ENCODE data around the gene PRAME. TPM values are rescaled to one million over a fixed set of nuclear protein-coding genes. Genes with fewer than 3 reads are reported as not detected.
A peak's percentile ranks its signal among the peaks of the same experiment; 100 is the strongest.
"Not testable (repeated sequence)": the region's sequence is repeated elsewhere in the genome, so short reads cannot be mapped to it uniquely, and the experiment has no call there.

The PRAME gene
- total RNA-seq, 1 donor from 2014 or later = 1.2 TPM

GRCh38 chr22:22526125-22526912 lies 32.7 kb downstream of the PRAME start:
- DNase-seq (ENCODE audit: low spot score) (no peak), ATAC-seq (no peak)

GRCh38 chr22:22523494-22523893 lies 35.6 kb downstream of the PRAME start:
- DNase-seq (ENCODE audit: low spot score) = no peak
- no peak for ATAC-seq

GRCh38 chr22:22521631-22522030 lies 37.4 kb downstream of the PRAME start:
- DNase-seq (ENCODE audit: low spot score) (no peak), ATAC-seq (no peak)

GRCh38 chr22:22520667-22521602 lies 38.1 kb downstream of the PRAME start:
- no peak for DNase-seq (ENCODE audit: low spot score)
- no peak for ATAC-seq

- ATAC-seq (no peak), DNase-seq (ENCODE audit: low spot score) (no peak)
Observed at GRCh38 chr22:22520020-22520656, 38.9 kb downstream of the PRAME start, which contains the start of gene ZNF280A. TSS of gene ZNF280A (minus strand) at chr22:22520270. CDS start at chr22:22515630, 4,640 bp downstream.

GRCh38 chr22:22519591-22519990 lies 39.5 kb downstream of the PRAME start:
- DNase-seq (ENCODE audit: low spot score) (no peak), ATAC-seq (no peak)

- ATAC-seq = no peak
Observed at GRCh38 chr22:22516992-22517391, 42.1 kb downstream of the PRAME start.

GRCh38 chr22:22515890-22516289 lies 43.2 kb downstream of the PRAME start:
- no peak for ATAC-seq
- no peak for DNase-seq (ENCODE audit: low spot score)

More at GRCh38 chr22:22516992-22517391, 42.1 kb downstream of the PRAME start:
- no peak for DNase-seq (ENCODE audit: low spot score)

GRCh38 chr22:22514431-22514830 lies 44.6 kb downstream of the PRAME start:
- DNase-seq (ENCODE audit: low spot score) = not testable (repeated sequence)

GRCh38 chr22:22513619-22514018 lies 45.4 kb downstream of the PRAME start:
- no peak for DNase-seq (ENCODE audit: low spot score)
- ATAC-seq = no peak

More at GRCh38 chr22:22514431-22514830, 44.6 kb downstream of the PRAME start:
- ATAC-seq = not testable (repeated sequence)

GRCh38 chr22:22512951-22513350 lies 46.1 kb downstream of the PRAME start:
- ATAC-seq = no peak
- no peak for DNase-seq (ENCODE audit: low spot score)

- ATAC-seq; DNase-seq (ENCODE audit: low spot score): not testable (repeated sequence)
Observed at GRCh38 chr22:22510833-22511232, 48.2 kb downstream of the PRAME start.

GRCh38 chr22:22509912-22510311 lies 49.2 kb downstream of the PRAME start:
- ATAC-seq = not testable (repeated sequence)

GRCh38 chr22:22508274-22509176 lies 50.5 kb downstream of the PRAME start, which contains the start of gene ZNF280B:
TSS of gene ZNF280B (minus strand) at chr22:22508742. CDS start at chr22:22489398, 19,344 bp downstream.
- ATAC-seq (peak; percentile 71), DNase-seq (ENCODE audit: low spot score) (no peak)

More at GRCh38 chr22:22509912-22510311, 49.2 kb downstream of the PRAME start:
- not testable (repeated sequence) for DNase-seq (ENCODE audit: low spot score)

GRCh38 chr22:22507743-22508273 lies 51.3 kb downstream of the PRAME start:
- DNase-seq (ENCODE audit: low spot score) (no peak), ATAC-seq (no peak)

GRCh38 chr22:22506736-22507135 lies 52.3 kb downstream of the PRAME start:
- no peak for ATAC-seq

GRCh38 chr22:22498267-22498666 lies 60.8 kb downstream of the PRAME start:
- ATAC-seq (no peak), DNase-seq (ENCODE audit: low spot score) (no peak)

More at GRCh38 chr22:22506736-22507135, 52.3 kb downstream of the PRAME start:
- DNase-seq (ENCODE audit: low spot score) = no peak
